Measurements from ENCODE around the gene RALA. TPM values are rescaled to one million over a fixed set of nuclear protein-coding genes. Genes with fewer than 3 reads are reported as not detected.

RALA gene
- total and polyA plus RNA-seq, 10 of the 15 experiments (the other 5 are each of a cell fraction or from before 2014, with no cell fraction given) = 7.5 to 53.3 (median 23.1) TPM

- TF ChIP-seq PKNOX1 (IDR thresholded peaks at IDR 0.05) = peak; percentile 46; the same call in 1 of the 2 replicates
- TF ChIP-seq USF1 (IDR thresholded peaks at IDR 0.05; ENCODE audit: borderline replicate concordance, extremely low read length, insufficient read depth, low read depth, low read length) = peak; percentile 15
- TF ChIP-seq ZNF207 (IDR thresholded peaks at IDR 0.05; ENCODE audit: borderline replicate concordance) = peak; percentile 69; the same call in 1 of the 2 replicates
- TF ChIP-seq SRF (IDR thresholded peaks at IDR 0.05; ENCODE audit: low read depth in 2 of 2, low read length in 2 of 2) = 0 out of 4 replicates have a peak, but pooled peaks of 1 of the 2 experiments have one; percentile 10
- 0 out of 2 replicates have a peak, but pooled peaks have one; percentile 27 for TF ChIP-seq MYB (IDR thresholded peaks at IDR 0.05; ENCODE audit: borderline replicate concordance, low read depth, low read length)
- no peak for TF ChIP-seq SUZ12 (IDR thresholded peaks at IDR 0.05; ENCODE audit: unreplicated experiment)
- TF ChIP-seq POLR2A (IDR thresholded peaks at IDR 0.05; ENCODE audit: low read depth, low read length) = peak; percentile 91
- peak; percentile 87 for TF ChIP-seq E4F1 (IDR thresholded peaks at IDR 0.05; ENCODE audit: borderline replicate concordance, partially characterized antibody)
- TF ChIP-seq KDM1A (IDR thresholded peaks at IDR 0.05; ENCODE audit: borderline replicate concordance) = no peak
- 0 out of 2 replicates have a peak, but pooled peaks have one; percentile 60 for TF ChIP-seq TCF3 (IDR thresholded peaks at IDR 0.05; ENCODE audit: borderline replicate concordance, insufficient read depth, low read depth, low read length)
- peak; percentile 100 for TF ChIP-seq RFX5 (IDR thresholded peaks at IDR 0.05; ENCODE audit: low read depth, low read length)
- TF ChIP-seq IRF3 (IDR thresholded peaks at IDR 0.05) = peak; percentile 71
- TF ChIP-seq FOXM1 (IDR thresholded peaks at IDR 0.05; ENCODE audit: low read depth, low read length) = peak; percentile 78
- TF ChIP-seq ZNF217 (IDR thresholded peaks at IDR 0.05) = no peak
- no peak for TF ChIP-seq ESRRA (IDR thresholded peaks at IDR 0.05; ENCODE audit: low read length)
- TF ChIP-seq SIX5 (IDR thresholded peaks at IDR 0.05; ENCODE audit: low read depth, low read length, severe bottlenecking) = no peak
- no peak for TF ChIP-seq RBBP5 (conservative IDR thresholded peaks at IDR 0.05)
- TF ChIP-seq SP1 (IDR thresholded peaks at IDR 0.05; ENCODE audit: low read depth, low read length) = peak; percentile 66
- peak; percentile 93 for TF ChIP-seq TAF1 (IDR thresholded peaks at IDR 0.05; ENCODE audit: borderline replicate concordance, low read depth, low read length)
- TF ChIP-seq GABPA (IDR thresholded peaks at IDR 0.05; ENCODE audit: low read depth) = peak; percentile 80
- no peak for TF ChIP-seq SUPT20H (IDR thresholded peaks at IDR 0.05; ENCODE audit: borderline replicate concordance, control insufficient read depth, low read depth, low read length)
- TF ChIP-seq LARP7 (IDR thresholded peaks at IDR 0.05) = 0 out of 2 replicates have a peak, but pooled peaks have one; percentile 15
- TF ChIP-seq BMI1 (IDR thresholded peaks at IDR 0.05; ENCODE audit: borderline replicate concordance) = peak; percentile 87
- TF ChIP-seq TCF7 (IDR thresholded peaks at IDR 0.05; ENCODE audit: borderline replicate concordance) = no peak
- no peak for TF ChIP-seq ZBED1 (IDR thresholded peaks at IDR 0.05; ENCODE audit: borderline replicate concordance)
- TF ChIP-seq IKZF1 (conservative IDR thresholded peaks at IDR 0.05) = peak; percentile 96
Measured at GRCh38 chr7:39732837-39733804, 109.7 kb downstream of the RALA start (continued).
